MCF 10A (cell line): ENCODE measurements around the gene NOS2. TPM values are rescaled to one million over a fixed set of nuclear protein-coding genes. Genes with fewer than 3 reads are reported as not detected.
"Not testable (repeated sequence)": the region's sequence is repeated elsewhere in the genome, so short reads cannot be mapped to it uniquely, and the experiment has no call there.

ENCODE experiments used
- BruUV-seq: library from RNA; stranded (reverse); fragments of 400-500 nt; replicated peaks from 2 replicates; lab custom pipeline; 2021; lab: Mats Ljungman, UMichigan
- CTCF ChIA-PET: fragments of 300-600 bp; sonication (Branson Sonifier 250); formaldehyde crosslinking; extraction: SDS; loops from one replicate; lab custom pipeline; 2021; ENCODE audit warnings: antibody characterized with exemption, inconsistent platforms; lab: Yijun Ruan, JAX
- POLR2A ChIA-PET: fragments of 300-600, 350-650 bp; sonication (Branson Sonifier 250); formaldehyde crosslinking; extraction: SDS; loops from one replicate; lab custom pipeline; 2020; ENCODE audit warnings: antibody characterized with exemption, inconsistent platforms; lab: Yijun Ruan, JAX
- DNase-seq: peaks from one replicate; pipeline ENCODE4 v3.0.0-alpha.2; 2018; ENCODE audit not compliant: unreplicated experiment
- H3K27ac Mint-ChIP-seq: one replicate; pipeline ENCODE4 v1.8.0; 2022; ENCODE audit warnings: mild to moderate bottlenecking, low read depth, mixed read lengths; ENCODE audit not compliant: unreplicated experiment
- H3K27me3 Mint-ChIP-seq: one replicate; pipeline ENCODE4 v1.8.0; 2022; ENCODE audit warnings: mixed read lengths; ENCODE audit not compliant: insufficient read depth, unreplicated experiment
- H3K36me3 Mint-ChIP-seq: one replicate; pipeline ENCODE4 v1.8.0; 2022; ENCODE audit warnings: mild to moderate bottlenecking, moderate library complexity, mixed read lengths; ENCODE audit not compliant: insufficient read depth, unreplicated experiment
- H3K4me1 Mint-ChIP-seq: one replicate; pipeline ENCODE4 v1.8.0; 2022; ENCODE audit warnings: mixed read lengths; ENCODE audit not compliant: insufficient read depth, unreplicated experiment
- H3K4me3 Mint-ChIP-seq: one replicate; pipeline ENCODE4 v1.8.0; 2022; ENCODE audit warnings: mild to moderate bottlenecking, moderate library complexity, mixed read lengths; ENCODE audit not compliant: unreplicated experiment
- H3K9me3 Mint-ChIP-seq: one replicate; pipeline ENCODE4 v1.8.0; 2022; ENCODE audit warnings: mixed read lengths; ENCODE audit not compliant: unreplicated experiment
- intact Hi-C: fragments of 100-400 bp; cut with micrococcal nuclease; formaldehyde crosslinking; loops from 2 replicates; pipeline ENCODE4 v1.14.1; 2022
- total RNA-seq: library from RNA; stranded (reverse); gene quantifications from 2 replicates; pipeline ENCODE4 v1.2.3, GENCODE V29; 2022
- TF ChIP-seq, protein P1 (sequence below): fragments of 200-600 bp; IDR thresholded peaks from one replicate; pipeline ENCODE4 v1.8.0; 2022; ENCODE audit warnings: antibody characterized with exemption, mild to moderate bottlenecking; ENCODE audit not compliant: unreplicated experiment

NOS2 gene
- total RNA-seq, 1 experiment from 2014 or later = not detected

DNA sequence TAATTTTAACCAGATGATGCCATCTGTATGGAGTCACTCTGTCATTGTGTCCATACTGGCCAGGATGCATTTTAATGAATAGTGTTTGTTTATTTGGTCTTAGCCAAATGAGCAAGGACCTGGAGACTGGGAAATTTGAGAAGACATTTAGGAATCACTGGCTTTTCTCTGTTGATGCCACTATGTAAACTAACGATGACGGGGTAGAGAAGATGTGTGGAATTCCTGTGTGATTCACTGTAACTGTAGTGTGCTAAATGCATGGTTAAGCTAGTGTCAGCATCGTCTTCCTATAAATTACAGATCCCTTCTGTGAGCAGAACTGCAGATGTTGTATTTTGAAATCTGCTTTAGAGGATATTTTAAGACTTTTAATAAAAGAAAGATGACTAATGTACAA is 66.6 kb downstream of the NOS2 start:
- DNase-seq = no peak
- Mint-ChIP-seq H3K9me3 (no peaks in the 10 kb centered on the region), H3K27ac (no peak overlapping the region), H3K4me1 (no peaks in the 10 kb centered on the region), H3K27me3 (peaks cover 76% of the 10 kb centered on the region), H3K4me3 (no peak overlapping the region), H3K36me3 (no peaks in the 10 kb centered on the region)
- CTCF ChIA-PET = interaction anchor here (0.9 to 2.5 kb wide), 3 partner anchors 23 to 79 kb away, joined by 3 to 6 read pairs (median 5); no protein-coding TSS in a partner anchor
- BruUV-seq = no TSS peak
- POLR2A ChIA-PET = no interaction called here
- intact Hi-C loops = no loop called here
- TF ChIP-seq, protein P1, sequence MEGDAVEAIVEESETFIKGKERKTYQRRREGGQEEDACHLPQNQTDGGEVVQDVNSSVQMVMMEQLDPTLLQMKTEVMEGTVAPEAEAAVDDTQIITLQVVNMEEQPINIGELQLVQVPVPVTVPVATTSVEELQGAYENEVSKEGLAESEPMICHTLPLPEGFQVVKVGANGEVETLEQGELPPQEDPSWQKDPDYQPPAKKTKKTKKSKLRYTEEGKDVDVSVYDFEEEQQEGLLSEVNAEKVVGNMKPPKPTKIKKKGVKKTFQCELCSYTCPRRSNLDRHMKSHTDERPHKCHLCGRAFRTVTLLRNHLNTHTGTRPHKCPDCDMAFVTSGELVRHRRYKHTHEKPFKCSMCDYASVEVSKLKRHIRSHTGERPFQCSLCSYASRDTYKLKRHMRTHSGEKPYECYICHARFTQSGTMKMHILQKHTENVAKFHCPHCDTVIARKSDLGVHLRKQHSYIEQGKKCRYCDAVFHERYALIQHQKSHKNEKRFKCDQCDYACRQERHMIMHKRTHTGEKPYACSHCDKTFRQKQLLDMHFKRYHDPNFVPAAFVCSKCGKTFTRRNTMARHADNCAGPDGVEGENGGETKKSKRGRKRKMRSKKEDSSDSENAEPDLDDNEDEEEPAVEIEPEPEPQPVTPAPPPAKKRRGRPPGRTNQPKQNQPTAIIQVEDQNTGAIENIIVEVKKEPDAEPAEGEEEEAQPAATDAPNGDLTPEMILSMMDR = no peak

- peaks cover 74% of the 10 kb centered on the region for H3K27me3 Mint-ChIP-seq
- H3K9me3 Mint-ChIP-seq, BruUV-seq, CTCF ChIA-PET, DNase-seq, H3K36me3 Mint-ChIP-seq, intact Hi-C loops, H3K27ac Mint-ChIP-seq, H3K4me1 Mint-ChIP-seq, H3K4me3 Mint-ChIP-seq: not testable (repeated sequence)
- POLR2A ChIA-PET = interaction anchor here (0.6 kb wide), 1 partner anchor 73 kb away, joined by 4 read pairs; no protein-coding TSS in a partner anchor
These were observed 67.6 kb downstream of the NOS2 start for GRCh38 chr17:27732746-27733145.

DNA sequence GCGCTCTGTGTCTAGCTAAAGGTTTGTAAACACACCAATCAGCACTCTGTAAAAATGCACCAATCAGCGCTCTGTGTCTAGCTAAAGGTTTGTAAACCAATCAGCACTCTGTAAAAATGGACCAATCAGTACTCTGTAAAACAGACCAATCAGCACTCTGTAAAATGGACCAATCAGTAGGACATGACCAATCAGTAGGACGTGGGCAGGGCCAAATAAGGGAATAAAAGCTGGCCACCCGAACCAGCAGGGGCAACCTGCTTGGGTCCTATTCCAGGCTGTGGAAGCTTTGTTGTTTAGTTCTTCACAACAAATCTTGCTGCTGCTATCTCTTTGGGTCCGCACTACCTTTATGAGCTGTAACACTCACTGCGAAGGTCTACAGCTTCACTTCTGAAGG is 74.3 kb downstream of the NOS2 start:
- H3K9me3 Mint-ChIP-seq, DNase-seq, intact Hi-C loops, H3K4me3 Mint-ChIP-seq, H3K27ac Mint-ChIP-seq, BruUV-seq, H3K4me1 Mint-ChIP-seq, H3K36me3 Mint-ChIP-seq: not testable (repeated sequence)
- ChIA-PET POLR2A (interaction anchor here (1.5 kb wide), 1 partner anchor 14 kb away, joined by 3 read pairs; no protein-coding TSS in a partner anchor), CTCF (interaction anchor here (0.8 to 1.2 kb wide), 2 partner anchors 70 to 123 kb away, joined by 3 read pairs; no protein-coding TSS in a partner anchor)
- peaks cover 31% of the 10 kb centered on the region for H3K27me3 Mint-ChIP-seq

GRCh38 chr17:27721797-27722196 is 78.5 kb downstream of the NOS2 start:
- TF ChIP-seq, protein P1 = no peak
- no peaks in the 10 kb centered on the region for H3K4me1 Mint-ChIP-seq
- BruUV-seq = no TSS peak
- H3K27ac Mint-ChIP-seq = no peak overlapping the region
- no peak for DNase-seq
- H3K9me3 Mint-ChIP-seq = peaks cover 5% of the 10 kb centered on the region
- H3K36me3 Mint-ChIP-seq = no peaks in the 10 kb centered on the region
- intact Hi-C loops = no loop called here
- peaks cover 12% of the 10 kb centered on the region for H3K27me3 Mint-ChIP-seq
- POLR2A ChIA-PET = no interaction called here
- CTCF ChIA-PET = no interaction called here
- H3K4me3 Mint-ChIP-seq = no peak overlapping the region

Other genes with a start within 250 kb of the NOS2 start
- gene LGALS9, start 169.3 kb downstream of the NOS2 start, total RNA-seq = 0.44 and 0.54 TPM in 2 replicates
- 6.4 and 7.4 TPM in 2 replicates for gene LYRM9, start 92.8 kb upstream of the NOS2 start, total RNA-seq
- gene NLK, start 242.1 kb upstream of the NOS2 start, total RNA-seq = 14.6 and 15.0 TPM in 2 replicates